Right cardiac atrium (tissue), 5 donors: ENCODE data around the gene COX5B. TPM values are rescaled to one million over a fixed set of nuclear protein-coding genes. Genes with fewer than 3 reads are reported as not detected.

Experiments used
- ATAC-seq, 2 donors: fragments of 200-7000 bp; cut with Tn5 transposase; one replicate each; pipeline versions ENCODE4 v1.8.0 to v1.9.1; 2020; ENCODE audit warnings: moderate library complexity in 2 of 2, mild to moderate bottlenecking in 1 of 2
- DNase-seq, 3 donors: peaks; one replicate each; pipeline ENCODE4 v3.0.0-alpha.2; 2020
- H3K27ac ChIP-seq: one replicate; pipeline ENCODE4 v1.5.1; 2013; ENCODE audit warnings: mild to moderate bottlenecking, low read length, control low read depth, moderate library complexity
- H3K27me3 ChIP-seq: one replicate; pipeline ENCODE4 v1.6.1; 2013; ENCODE audit not compliant: control insufficient read depth, insufficient read depth
- H3K4me1 ChIP-seq: one replicate; pipeline ENCODE4 v1.6.1; 2013; ENCODE audit warnings: low read length; ENCODE audit not compliant: control insufficient read depth, insufficient read depth
- H3K4me3 ChIP-seq: one replicate; pipeline ENCODE4 v1.5.1; 2013; ENCODE audit warnings: low read length, control low read depth
- H3K9me3 ChIP-seq: one replicate; pipeline ENCODE4 v1.6.1; 2013; ENCODE audit warnings: low read length; ENCODE audit not compliant: control insufficient read depth
- WGBS: extraction: QIAGEN DNeasy Blood & Tissue Kit; methylation state at CpG from one replicate; pipeline ENCODE4 v1.1.7; 2013; 5-methylcytosine and 5-hydroxymethylcytosine counted together
- intact Hi-C, 4 donors: fragments of 100-400 bp; cut with DNase I; formaldehyde crosslinking; loops; one replicate each; pipeline versions ENCODE4 v1.11.0 to v1.14.0; 2022 to 2023
- polyA plus RNA-seq: library from polyadenylated mRNA; stranded (reverse); fragments of 200-250 nt; gene quantifications from one replicate; pipeline ENCODE4 v1.2.3, GENCODE V29; 2013
- total RNA-seq, 4 donors: library from RNA; stranded (reverse); fragmentation: NEBNext Ultra II Directional; extraction: Animal tissue kit (Norgen Biotek cat#: 25700); gene quantifications; one replicate each; pipeline ENCODE4 v1.2.1, GENCODE V29; 2021
- donor health status: healthy with polysubstance abuse.
- donor health status: DM: no; HTN: yes; CAD: no.
- donor health status: DM: no; HTN: no; CAD: no.
- donor health status: DM: no; HTN: yes; CAD: no; lungs with severe emphysema.
- donor health status: DM: yes; HTN: yes; CAD: no.

COX5B gene
- total and polyA plus RNA-seq, 5 donors, result 893 to 2,498 (median 1,041) TPM

DNA sequence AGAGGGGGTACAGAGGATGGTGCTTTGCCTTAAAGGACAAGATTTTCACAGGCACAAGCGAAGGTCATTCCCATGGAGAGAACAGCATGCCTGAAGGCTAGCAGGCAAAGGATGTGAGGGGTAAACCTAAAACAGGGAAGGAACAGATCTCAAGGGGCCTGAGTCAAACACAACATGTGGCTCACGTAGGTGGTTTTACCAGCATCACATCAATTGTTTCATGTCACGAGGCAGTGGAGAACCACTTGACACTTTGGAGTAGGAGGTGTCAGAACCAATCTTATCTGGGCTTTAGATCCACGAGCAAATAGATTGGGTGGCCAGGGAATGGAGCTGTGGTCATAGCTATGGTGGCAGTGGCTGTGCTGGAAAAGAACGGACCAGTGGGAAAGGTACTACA is 8.4 kb downstream of the COX5B start:
- WGBS, result 86% methylated on average over 5 of the region's 5 CpGs
- H3K27ac ChIP-seq, result no peak overlapping the region
- no peaks in the 10 kb centered on the region for H3K4me1 ChIP-seq
- H3K4me3 ChIP-seq, result no peak overlapping the region
- H3K9me3 ChIP-seq, result no peaks in the 10 kb centered on the region
- DNase-seq, result no peak
- intact Hi-C loops, result no loop called here
- no peaks in the 10 kb centered on the region for H3K27me3 ChIP-seq
- no peak for ATAC-seq

DNA sequence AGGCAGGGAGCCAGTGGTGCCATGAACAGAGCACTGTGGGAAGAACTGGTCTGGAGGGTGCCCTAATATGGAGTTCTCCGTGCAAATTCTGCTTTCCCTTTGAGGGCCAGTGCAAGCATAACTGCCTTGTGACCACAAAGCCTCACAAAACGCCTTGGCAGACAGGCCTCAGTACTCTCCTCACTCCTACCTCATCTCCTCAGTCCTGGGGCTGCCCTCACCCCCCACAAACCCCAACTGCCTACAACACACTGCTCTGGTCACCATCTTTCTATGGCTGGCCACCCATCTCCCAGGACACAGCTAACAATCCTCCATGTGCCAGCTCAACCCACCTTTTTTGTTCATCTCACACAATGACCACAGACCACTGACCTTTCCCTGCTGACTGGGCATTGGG is 8.9 kb downstream of the COX5B start:
- Histone ChIP-seq H3K27me3 (no peaks in the 10 kb centered on the region), H3K9me3 (no peaks in the 10 kb centered on the region), H3K4me3 (no peak overlapping the region), H3K27ac (no peak overlapping the region), H3K4me1 (no peaks in the 10 kb centered on the region)
- no peak for DNase-seq
- 94% methylated on average over 2 of the region's 2 CpGs for WGBS
- no peak for ATAC-seq
- intact Hi-C loops, result no loop called here

DNA sequence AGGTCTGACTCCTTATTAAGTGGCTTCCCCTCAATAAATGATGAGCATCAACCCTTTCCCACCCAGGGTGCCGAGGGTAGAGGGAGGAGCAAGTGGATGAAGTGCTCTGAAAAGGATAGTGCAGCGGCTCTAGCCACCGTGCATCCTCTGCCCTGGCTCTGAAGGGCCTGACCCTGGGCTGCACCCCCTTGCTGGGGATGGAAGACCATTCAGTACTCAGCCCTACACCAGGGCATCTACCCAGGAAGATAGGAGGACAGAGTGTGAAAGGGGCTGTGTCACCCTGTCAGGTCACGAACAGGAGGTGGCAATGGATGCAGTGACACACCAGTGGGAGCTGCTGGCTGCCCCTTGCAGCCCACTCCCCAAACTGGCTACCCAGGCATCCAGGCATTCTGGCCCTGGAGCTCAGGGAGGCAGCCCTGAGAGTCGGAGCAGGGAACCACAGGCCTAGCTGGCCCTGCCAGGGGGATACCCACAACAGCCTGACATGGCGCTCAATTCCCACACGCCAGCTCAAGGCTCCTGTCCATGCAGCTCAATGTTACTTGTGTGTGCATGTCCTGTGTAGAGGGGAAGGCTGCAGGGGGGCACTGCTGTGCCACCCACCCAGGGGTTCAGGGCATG is 10.4 kb downstream of the COX5B start:
- WGBS, result 93% methylated on average over 7 of the region's 7 CpGs
- Histone ChIP-seq H3K27ac (no peak overlapping the region), H3K9me3 (no peaks in the 10 kb centered on the region), H3K4me3 (no peak overlapping the region), H3K27me3 (no peaks in the 10 kb centered on the region), H3K4me1 (no peaks in the 10 kb centered on the region)
- ATAC-seq, result no peak
- no peak for DNase-seq
- intact Hi-C loops, result no loop called here

DNA sequence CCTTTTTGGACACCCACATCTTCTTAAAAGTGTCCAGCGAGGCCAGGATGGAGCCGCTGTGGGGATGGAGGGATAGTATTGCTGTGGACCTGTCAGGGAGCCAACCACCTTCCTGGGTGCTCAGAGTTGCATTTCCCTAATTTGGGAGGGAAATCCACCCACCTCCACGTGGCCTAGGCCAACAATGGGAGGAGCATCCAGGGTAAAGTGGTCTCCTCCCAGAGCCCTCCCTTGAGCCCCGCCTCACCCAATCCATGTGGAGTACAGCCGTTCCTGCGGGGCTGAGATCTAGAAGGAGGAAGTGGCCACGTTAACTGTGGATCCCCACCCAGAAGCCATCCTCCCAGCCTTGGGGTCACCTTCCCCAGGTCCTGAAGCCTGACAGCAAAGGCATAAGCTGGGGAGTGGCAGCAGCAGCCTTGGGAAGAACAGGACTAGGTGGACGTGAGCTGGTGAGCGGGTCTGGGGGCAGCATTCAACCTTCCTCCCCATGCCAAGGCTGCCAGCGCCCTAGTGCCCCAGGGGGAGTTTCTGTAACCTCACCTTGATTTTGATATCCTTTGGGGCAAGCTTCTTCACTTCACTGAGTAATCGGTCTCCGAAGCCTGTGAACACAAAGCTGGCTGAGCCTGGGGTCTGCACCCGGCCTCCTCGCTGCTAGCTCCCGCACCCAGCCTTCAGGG is 11.2 kb downstream of the COX5B start:
- Histone ChIP-seq H3K4me1 (no peaks in the 10 kb centered on the region), H3K9me3 (no peaks in the 10 kb centered on the region), H3K27ac (no peak overlapping the region), H3K4me3 (no peak overlapping the region), H3K27me3 (no peaks in the 10 kb centered on the region)
- WGBS, result 80% methylated on average over 15 of the region's 15 CpGs
- DNase-seq (no peak), ATAC-seq (no peak)
- intact Hi-C loops, result no loop called here

DNA sequence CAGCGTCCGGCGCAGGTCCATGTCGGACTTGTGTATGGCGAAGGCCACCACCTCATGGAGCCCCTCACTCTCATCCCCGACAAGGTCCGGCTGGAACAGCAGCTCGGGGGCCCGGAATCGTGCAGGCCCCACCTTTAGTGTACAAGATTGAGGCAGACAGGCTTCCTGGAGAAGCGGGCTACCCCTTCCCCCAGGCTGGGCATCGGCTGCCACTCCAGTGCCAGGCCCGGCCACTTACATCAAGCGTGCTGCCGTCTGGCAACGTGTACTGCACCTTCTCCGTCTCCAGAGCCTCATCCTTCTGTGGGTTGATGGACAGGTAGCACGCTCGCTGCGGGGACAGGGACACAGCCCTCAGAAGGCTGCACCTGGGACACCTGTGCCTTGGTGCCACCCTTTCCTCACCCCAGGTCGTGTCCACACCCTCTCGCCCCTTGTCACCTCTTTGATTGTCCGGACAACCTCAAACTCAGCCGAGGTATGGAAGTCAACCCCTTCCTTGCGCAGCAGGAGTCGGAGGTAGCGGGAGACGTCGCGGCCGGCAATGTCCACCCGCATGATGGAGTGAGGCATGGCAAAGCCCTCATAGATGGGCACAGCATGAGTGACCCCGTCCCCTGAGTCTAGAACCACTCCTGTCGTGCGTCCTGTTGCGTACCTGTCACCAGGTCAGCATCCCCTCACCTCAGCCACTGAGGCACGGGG is 12.3 kb downstream of the COX5B start:
- ATAC-seq, result no peak
- no peaks in the 10 kb centered on the region for H3K9me3 ChIP-seq
- WGBS, result 92% methylated on average over 37 of the region's 37 CpGs
- intact Hi-C loops, result no loop called here
- H3K4me3 ChIP-seq, result no peak overlapping the region
- no peak for DNase-seq
- no peaks in the 10 kb centered on the region for H3K27me3 ChIP-seq
- no peak overlapping the region for H3K27ac ChIP-seq
- H3K4me1 ChIP-seq, result peaks cover 3% of the 10 kb centered on the region

DNA sequence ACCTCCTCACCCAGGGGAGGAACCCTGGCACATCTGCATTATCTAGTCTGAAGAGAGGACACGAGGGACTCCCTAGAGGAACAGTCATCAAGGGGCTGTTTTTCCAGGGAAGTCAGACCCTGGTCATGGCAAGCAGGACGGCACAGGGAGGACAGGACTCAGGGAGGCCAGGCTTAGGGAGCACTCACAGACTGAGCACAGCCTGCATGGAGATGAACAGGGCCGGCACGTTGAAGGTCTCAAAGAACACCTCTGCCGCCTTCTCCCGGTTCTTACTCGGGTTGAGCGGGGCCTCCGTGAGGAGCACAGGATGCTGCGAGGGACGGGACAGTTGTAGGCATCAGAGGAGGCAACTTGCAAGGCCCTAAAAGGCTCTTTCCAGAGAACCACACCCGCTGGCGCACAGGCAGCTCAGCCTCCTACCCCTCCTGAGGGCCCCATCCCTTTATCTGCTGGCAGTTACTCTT is 12.9 kb downstream of the COX5B start:
- intact Hi-C loops, result no loop called here
- DNase-seq (no peak), ATAC-seq (no peak)
- no peak overlapping the region for H3K4me3 ChIP-seq
- 73% methylated on average over 13 of the region's 13 CpGs for WGBS
- H3K4me1 ChIP-seq, result peaks cover 3% of the 10 kb centered on the region
- H3K27ac ChIP-seq, result no peak overlapping the region
- no peaks in the 10 kb centered on the region for H3K27me3 ChIP-seq
- H3K9me3 ChIP-seq, result no peaks in the 10 kb centered on the region

DNA sequence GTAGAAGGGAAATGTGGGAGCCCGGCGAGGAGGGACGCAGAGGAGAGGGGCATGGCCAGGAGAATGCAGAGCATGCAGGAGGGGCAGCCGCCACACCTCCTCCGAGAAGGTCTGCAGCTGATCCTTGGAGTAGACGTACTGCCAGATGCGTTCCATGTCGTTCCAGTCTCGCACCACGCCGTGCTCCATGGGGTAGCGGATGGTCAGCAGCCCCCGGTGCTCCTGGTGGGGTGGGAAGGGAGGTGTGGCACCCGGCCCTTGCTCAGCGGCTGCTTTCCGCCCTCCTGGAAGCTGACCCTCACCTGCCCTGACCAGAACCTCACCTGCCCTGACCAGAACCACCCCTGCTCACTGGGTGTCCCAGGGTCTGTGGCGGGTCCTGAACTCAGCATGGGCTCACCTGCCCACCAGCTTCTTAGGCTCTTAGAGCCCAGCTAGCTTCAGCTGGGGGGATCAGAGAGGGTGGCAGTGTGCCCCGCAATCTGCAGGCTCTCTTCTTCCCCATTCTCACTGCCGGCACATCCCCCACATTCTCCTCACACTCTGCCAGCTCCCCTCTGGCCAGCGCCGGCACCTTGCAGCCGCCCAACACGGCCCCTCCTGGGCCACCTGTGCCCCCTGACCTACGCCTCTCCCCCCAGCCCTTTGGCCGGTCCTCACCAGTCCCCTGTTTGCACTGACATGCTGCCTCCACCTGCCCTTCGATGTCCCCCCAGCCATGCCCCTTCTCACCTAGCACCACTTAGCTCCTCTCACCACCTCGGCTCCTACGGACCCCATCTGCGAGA is 13.6 kb downstream of the COX5B start:
- no peak overlapping the region for H3K4me3 ChIP-seq
- DNase-seq (no peak), ATAC-seq (no peak)
- 89% methylated on average over 29 of the region's 29 CpGs for WGBS
- H3K9me3 ChIP-seq, result no peaks in the 10 kb centered on the region
- H3K4me1 ChIP-seq, result peaks cover 3% of the 10 kb centered on the region
- no peaks in the 10 kb centered on the region for H3K27me3 ChIP-seq
- intact Hi-C loops, result no loop called here
- no peak overlapping the region for H3K27ac ChIP-seq

DNA sequence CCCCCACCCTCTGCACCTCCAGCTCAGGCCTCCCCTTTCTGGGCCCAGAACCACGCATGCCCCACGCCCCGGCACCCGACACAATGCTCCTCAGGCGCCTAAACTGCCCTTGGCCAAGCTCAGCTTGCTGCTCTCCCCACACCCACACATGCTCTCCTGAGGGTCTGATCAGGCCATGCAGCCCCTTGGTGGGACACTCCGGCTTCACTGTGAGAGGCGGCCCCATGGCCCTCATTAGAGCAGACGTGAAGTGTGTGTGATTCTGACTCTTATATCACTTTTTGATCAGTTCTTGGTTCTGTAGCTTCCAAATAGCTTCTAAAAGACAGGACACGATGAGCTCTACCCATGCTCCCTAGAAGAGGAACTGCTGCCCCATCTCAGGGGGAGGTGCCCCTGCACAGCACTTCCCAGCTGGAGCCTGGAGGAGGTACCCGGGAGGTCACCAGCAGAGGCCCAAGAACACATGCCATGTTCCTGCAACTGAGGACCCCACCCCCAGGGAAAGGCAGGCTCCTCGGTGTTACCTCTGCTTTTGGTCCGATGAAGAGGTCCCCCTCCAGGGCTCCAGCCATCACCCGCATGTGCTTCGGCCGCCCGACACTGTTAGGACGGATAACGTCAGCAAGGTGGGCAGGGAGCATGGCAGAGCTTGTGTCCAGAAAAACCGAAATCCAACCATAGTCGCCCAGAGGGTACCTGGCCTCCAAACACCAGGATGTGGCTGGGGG is 14.3 kb downstream of the COX5B start:
- WGBS, result 94% methylated on average over 20 of the region's 20 CpGs
- ATAC-seq, result no peak
- H3K27ac ChIP-seq, result no peak overlapping the region

DNA sequence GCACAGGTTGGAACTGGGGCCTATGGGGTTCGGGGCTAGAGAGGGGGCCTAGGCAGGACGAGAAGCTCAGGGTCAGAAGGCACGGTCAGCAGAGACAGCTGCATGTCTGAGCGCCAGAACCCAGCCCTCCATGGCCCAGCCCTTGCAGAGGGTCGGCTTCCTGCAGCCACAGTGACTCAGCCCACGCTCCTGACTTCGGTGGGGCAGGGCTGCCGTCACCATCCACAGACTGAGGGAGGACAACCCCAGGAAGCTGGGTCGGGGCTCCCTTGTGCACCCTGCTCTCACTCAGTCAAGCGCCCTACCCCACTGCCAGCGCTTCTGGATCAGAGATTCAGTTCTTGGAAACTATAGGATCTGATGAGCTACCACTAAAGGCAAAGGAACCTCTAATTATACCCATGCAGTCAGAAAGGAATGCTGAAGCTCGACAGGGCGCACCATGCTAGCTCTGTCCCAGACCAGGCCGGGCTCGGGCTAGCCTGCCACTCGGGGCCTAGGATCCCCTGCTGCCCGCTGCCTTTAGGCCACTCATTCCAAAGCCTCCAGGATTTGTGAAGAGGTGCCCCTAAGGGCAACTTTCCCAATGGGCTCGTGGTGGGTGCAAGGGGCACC is 15.0 kb downstream of the COX5B start:
- Histone ChIP-seq H3K27ac (no peak overlapping the region), H3K27me3 (no peaks in the 10 kb centered on the region), H3K4me3 (no peak overlapping the region), H3K9me3 (no peaks in the 10 kb centered on the region), H3K4me1 (peaks cover 3% of the 10 kb centered on the region)
- DNase-seq (no peak), ATAC-seq (no peak)
- intact Hi-C loops, result no loop called here
- WGBS, result 81% methylated on average over 18 of the region's 18 CpGs

More for the DNA sequence above, 14.3 kb downstream of the COX5B start:
- H3K9me3 ChIP-seq, result no peaks in the 10 kb centered on the region
- intact Hi-C loops, result no loop called here
- H3K4me1 ChIP-seq, result peaks cover 3% of the 10 kb centered on the region
- no peaks in the 10 kb centered on the region for H3K27me3 ChIP-seq
- DNase-seq, result no peak
- H3K4me3 ChIP-seq, result no peak overlapping the region

DNA sequence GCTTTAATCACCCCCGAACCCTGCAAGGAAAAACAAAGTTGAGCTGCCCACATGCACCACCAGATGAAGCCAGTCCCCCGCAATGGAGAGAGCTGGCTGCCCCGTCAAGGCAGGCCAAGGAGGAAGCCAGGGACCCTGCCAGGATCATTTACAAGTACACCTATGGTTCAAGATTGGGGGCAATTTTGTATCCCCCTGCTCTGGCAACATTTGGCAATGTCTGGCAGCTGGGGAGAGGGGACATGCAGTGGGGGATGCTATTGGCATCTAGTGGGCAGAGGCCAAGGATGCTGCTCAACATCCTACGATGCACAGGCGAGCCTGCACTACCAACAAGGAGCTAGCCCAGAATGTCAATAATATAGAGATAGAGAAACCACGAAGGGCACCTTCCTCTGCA is 16.1 kb downstream of the COX5B start:
- DNase-seq (no peak), ATAC-seq (no peak)
- WGBS, result 86% methylated on average over 6 of the region's 6 CpGs
- H3K4me3 ChIP-seq, result no peak overlapping the region
- H3K9me3 ChIP-seq, result no peaks in the 10 kb centered on the region
- intact Hi-C loops, result loop anchor here in 2 of 4 donors (2.0 kb wide), 1 partner anchor 15 kb away; the partner anchor contains the start of gene COX5B (in 2 of the 2)
- no peaks in the 10 kb centered on the region for H3K27me3 ChIP-seq
- peaks cover 3% of the 10 kb centered on the region for H3K4me1 ChIP-seq
- no peak overlapping the region for H3K27ac ChIP-seq
